HEK293T (cell line): Measurements from ENCODE around the gene TMEM151A.

Source experiments
- FOXM1 ChIP-seq: fragments of 450-650 bp; IDR thresholded peaks from 2 replicates; pipeline ENCODE4 v1.6.1; 2017; ENCODE audit warnings: mild to moderate bottlenecking, borderline replicate concordance
- SP1 ChIP-seq: fragments of 450-650 bp; IDR thresholded peaks from 2 replicates; pipeline ENCODE4 v1.6.1; 2017
- SUZ12 ChIP-seq: fragments of 450-650 bp; IDR thresholded peaks from 2 replicates; pipeline ENCODE4 v1.6.1; 2016; ENCODE audit warnings: mild to moderate bottlenecking
- TARDBP ChIP-seq: fragments of 450-650 bp; IDR thresholded peaks from 2 replicates; pipeline ENCODE4 v1.6.1; 2016

GRCh38 chr11:66336234-66337102 lies 44.8 kb downstream of the TMEM151A start, which contains the start of gene RIN1:
- TF ChIP-seq FOXM1: no peak
- no peak for TF ChIP-seq SP1
- no peak for TF ChIP-seq SUZ12
- no peak for TF ChIP-seq TARDBP
